ENCODE results near the gene HMGCL. TPM values are rescaled to one million over a fixed set of nuclear protein-coding genes. Genes with fewer than 3 reads are reported as not detected.

HMGCL gene
- total RNA-seq, 2 donors from 2014 or later = 29.0 to 45.3 TPM

DNA sequence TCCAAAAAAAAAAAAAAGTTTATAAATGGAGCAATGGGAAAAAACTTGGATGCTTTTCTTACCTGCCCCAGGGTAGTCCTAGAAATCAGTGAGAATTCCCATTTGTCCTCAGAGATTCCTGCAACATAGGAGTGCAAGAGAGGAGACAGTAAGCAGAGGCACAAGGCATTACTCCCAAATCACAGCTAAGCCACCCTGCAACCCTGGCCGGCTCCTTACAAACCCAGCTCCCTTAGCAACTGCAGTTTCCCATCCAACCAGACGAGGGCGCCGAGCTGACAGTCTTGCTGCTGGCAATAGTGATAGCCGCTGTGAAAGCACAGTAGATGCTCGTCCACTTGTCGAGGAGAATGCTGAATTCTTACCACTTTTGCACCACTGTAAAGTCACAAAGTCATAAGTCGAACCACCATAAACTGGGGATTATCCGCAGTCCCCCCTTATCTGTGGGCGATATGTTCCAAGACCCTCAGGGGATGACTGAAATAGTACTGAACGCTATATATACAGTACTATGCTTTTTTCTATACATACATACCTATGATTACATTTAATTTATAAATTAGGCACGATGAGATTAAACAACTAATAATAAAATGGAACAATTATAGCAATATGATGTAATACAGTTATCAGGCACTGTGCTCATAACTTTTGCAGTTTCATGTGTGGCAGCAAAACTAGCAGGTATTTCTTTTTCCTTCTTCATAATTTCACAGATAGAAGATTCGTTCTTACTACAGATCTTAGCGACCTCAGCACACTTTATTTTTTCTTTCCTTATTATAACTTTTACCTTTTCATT lies 53.0 kb downstream of the HMGCL start:
- no peaks in the 10 kb centered on the region for H3K9me3 Mint-ChIP-seq
- DNase-seq (ENCODE audit: low spot score in 2 of 2) (peak in 1 of 2 donors; percentile 92), ATAC-seq (peak; percentile 82 to 94)
- H3K27ac Mint-ChIP-seq = no peak overlapping the region
- H3K36me3 Mint-ChIP-seq = no peaks in the 10 kb centered on the region

DNA sequence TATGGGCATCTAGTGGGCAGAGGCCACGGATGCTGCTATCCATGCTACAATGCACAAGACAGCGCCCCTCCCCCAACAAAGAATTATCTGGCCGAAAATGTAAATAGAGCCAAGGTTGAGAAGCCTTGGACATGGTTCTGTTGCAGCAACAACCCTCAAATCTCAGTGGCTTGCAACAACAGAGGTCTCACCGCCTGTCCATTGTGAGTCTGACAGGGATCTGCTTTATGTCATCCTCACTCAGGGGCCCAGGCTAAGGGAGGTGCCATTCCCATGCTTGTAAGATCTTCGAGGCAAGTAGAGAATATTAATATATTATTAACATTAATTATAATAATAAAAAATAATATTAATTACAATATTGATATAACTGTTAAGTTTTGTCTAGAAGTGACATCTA lies 56.5 kb downstream of the HMGCL start:
- Mint-ChIP-seq H3K27ac (no peak overlapping the region), H3K36me3 (no peaks in the 10 kb centered on the region), H3K9me3 (no peaks in the 10 kb centered on the region)
- ATAC-seq (no peak), DNase-seq (ENCODE audit: low spot score in 2 of 2) (no peak)

DNA sequence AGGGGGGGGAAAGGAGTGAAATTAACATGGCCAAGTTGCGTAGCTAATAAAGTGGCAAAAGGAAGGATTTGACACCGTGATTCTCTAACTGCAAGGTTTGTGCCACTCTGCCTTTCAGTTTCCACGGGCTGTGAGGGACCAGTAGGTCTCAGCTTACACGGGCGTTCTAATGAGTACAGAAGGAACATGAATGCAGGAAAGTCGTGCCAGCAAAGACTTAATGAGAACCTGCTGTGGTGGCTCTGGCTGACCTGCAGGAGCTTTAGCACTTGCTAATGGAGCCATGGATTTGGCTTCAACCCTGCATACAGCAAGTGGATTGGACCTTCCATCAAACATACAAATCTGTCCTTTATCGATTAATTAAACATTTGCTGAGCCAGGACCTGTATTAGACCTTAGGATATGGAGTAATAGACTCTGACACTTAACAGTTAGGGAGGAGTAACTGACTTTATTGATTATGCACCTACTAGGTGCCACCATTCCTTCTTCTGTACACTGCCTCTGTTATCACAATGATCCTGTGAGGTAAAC lies 62.1 kb downstream of the HMGCL start:
- H3K9me3 Mint-ChIP-seq = no peaks in the 10 kb centered on the region
- no peaks in the 10 kb centered on the region for H3K36me3 Mint-ChIP-seq
- no peak for ATAC-seq
- peak overlapping the region in 1 of 2 donors; percentile 50 for H3K27ac Mint-ChIP-seq
- no peak for DNase-seq (ENCODE audit: low spot score in 2 of 2)

DNA sequence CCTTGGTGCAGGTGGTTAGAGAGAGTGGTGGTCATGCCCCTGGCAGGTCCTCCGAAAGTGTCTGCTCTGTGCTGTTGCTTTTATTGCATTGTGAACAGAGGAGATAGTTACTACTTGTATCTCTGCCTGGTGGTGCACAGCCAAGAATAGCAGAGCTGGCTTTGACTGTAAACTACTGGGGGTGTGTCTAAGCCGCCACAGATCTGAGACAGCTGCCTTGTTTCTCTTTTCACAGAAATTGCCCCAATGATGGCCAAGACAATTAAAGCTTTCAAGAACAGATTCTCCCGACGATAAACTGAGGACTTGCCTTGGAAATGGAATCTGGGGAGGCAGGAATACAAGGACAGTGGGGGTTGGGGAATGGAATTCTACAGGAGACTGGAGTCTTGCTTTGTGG lies 66.0 kb downstream of the HMGCL start:
- H3K27ac Mint-ChIP-seq = peak overlapping the region; percentile 35 to 53
- no peak for ATAC-seq
- no peaks in the 10 kb centered on the region for H3K9me3 Mint-ChIP-seq

DNA sequence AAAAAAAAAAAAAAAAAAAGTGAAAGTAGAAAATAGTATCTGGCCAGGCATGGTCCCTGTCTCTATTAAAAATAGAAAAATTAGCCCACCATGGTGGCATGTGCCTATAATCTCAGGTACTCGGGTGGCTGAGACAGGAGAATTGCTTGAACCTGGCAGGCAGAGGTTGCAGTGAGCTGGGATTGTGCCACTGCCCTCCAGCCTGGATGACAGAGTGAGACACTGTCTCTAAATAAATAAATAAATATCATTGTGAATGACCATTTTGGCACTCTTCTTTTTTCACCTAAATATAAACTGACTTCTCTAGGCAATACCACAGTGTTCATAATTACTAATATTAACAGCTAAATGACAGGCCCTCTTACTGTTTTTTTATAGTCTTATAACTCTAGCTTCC lies 67.4 kb downstream of the HMGCL start:
- Mint-ChIP-seq H3K27ac (no peak overlapping the region), H3K36me3 (peaks cover 16% of the 10 kb centered on the region in 2 donors), H3K9me3 (no peaks in the 10 kb centered on the region)
- ATAC-seq = no peak
- DNase-seq (ENCODE audit: low spot score in 2 of 2) = no peak

More for the DNA sequence above, 66.0 kb downstream of the HMGCL start:
- no peak for DNase-seq (ENCODE audit: low spot score in 2 of 2)
- H3K36me3 Mint-ChIP-seq = peaks cover 3 to 9% of the 10 kb centered on the region in 2 donors

DNA sequence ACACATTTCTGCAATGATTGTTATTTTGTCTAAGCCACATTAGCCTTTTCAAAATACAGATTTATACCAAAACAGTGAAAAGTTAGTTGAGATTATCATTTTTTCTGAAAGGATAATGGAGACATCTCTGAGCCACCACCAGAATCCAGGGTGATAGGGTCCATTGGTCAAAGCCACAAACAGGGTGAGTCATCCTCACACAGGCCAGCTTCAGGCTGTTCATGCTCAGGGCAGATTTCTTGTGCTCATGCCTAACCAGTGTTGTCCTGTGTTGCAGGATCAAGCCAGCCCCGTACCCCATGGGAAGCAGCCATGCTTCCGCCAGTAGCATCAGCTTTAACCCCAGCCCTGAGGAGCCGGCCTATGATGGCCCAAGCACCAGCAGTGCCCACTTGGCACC lies 68.6 kb downstream of the HMGCL start:
- ATAC-seq = peak in 1 of 2 donors; percentile 43
- DNase-seq (ENCODE audit: low spot score in 2 of 2) = no peak

DNA sequence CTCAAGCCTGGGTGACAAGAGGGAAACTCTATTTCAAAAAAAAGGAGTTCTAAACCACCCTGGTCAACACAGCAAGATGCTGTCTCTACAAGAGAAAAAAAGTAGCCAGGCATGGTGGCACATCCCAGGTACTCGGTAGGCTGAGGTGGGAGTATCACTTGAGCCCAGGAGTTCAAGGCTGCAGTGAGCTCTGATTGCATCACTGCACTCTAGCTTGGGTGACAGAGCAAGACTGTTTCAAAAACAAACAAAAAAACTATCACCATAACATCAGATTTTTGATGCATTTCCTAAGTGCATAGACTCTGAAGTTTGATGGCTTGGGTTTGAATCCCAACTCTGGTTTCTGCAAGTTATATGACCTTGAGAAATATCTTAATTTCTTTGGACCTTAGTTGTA lies 72.3 kb downstream of the HMGCL start:
- Mint-ChIP-seq H3K9me3 (no peaks in the 10 kb centered on the region), H3K36me3 (peaks cover 23 to 25% of the 10 kb centered on the region in 2 donors), H3K27ac (no peak overlapping the region)
- DNase-seq (ENCODE audit: low spot score in 2 of 2) = no peak
- ATAC-seq = no peak

More for the DNA sequence above, 68.6 kb downstream of the HMGCL start:
- Mint-ChIP-seq H3K27ac (peak overlapping the region in 1 of 2 donors; percentile 60), H3K9me3 (no peaks in the 10 kb centered on the region), H3K36me3 (peaks cover 16 to 18% of the 10 kb centered on the region in 2 donors)

Other genes with a start within 250 kb of the HMGCL start
- 1,000 to 10,000 TPM; 1,409 to 1,417 TPM for gene RPL11, start 133.6 kb downstream of the HMGCL start, total RNA-seq
- gene ELOA, start 82.0 kb downstream of the HMGCL start, total RNA-seq = 10 to 100 TPM; 30.9 to 33.4 TPM
- 10 to 100 TPM; 68.6 to 94.7 TPM for gene PITHD1, start 47.0 kb downstream of the HMGCL start, total RNA-seq
- 10 to 100 TPM; 73.6 to 78.1 TPM for gene LYPLA2, start 34.3 kb downstream of the HMGCL start, total RNA-seq
- 10 to 100 TPM; 43.6 to 53.2 TPM for gene GALE, start 24.7 kb downstream of the HMGCL start, total RNA-seq
- 1 to 10 TPM; 4.3 to 6.4 TPM for gene FUCA1, start 42.9 kb upstream of the HMGCL start, total RNA-seq
- under 1 TPM in 1 of 2 donors, not detected in 1; 0.05 TPM for gene CNR2, start 87.9 kb upstream of the HMGCL start, total RNA-seq
- 100 to 1,000 TPM; 121 to 137 TPM for gene PNRC2, start 134.4 kb upstream of the HMGCL start, total RNA-seq
- gene SRSF10, start 154.9 kb upstream of the HMGCL start, total RNA-seq = 100 to 1,000 TPM; 202 to 226 TPM